IMR-90 (cell line): ENCODE results near the gene RAB3IL1. TPM values are rescaled to one million over a fixed set of nuclear protein-coding genes. Genes with fewer than 3 reads are reported as not detected.

Experiments
- ATAC-seq: fragments of 200-7000 bp; cut with Tn5 transposase; 2 replicates; pipeline ENCODE4 v1.9.1; 2020; ENCODE audit warnings: low read depth, mild to moderate bottlenecking, moderate library complexity
- BruUV-seq: library from RNA; stranded (reverse); fragments of 400-500 nt; replicated peaks from 2 replicates; lab custom pipeline; 2021; lab: Mats Ljungman, UMichigan
- CTCF ChIA-PET: fragments of 300-600 bp; formaldehyde crosslinking; extraction: SDS; loops from one replicate; lab custom pipeline; 2021; ENCODE audit warnings: antibody characterized with exemption; lab: Yijun Ruan, JAX
- POLR2A ChIA-PET: fragments of 300-600 bp; sonication (Branson Sonifier 250); formaldehyde crosslinking; loops from one replicate; lab custom pipeline; 2022; ENCODE audit warnings: antibody characterized with exemption; ENCODE audit not compliant: unreplicated experiment; lab: Charles Lee
- DNase-seq: peaks from one replicate; pipeline ENCODE4 v3.0.0; 2013
- H2AFZ ChIP-seq: replicated peaks from 2 replicates; pipeline ENCODE3; 2013; ENCODE audit warnings: low read length, mild to moderate bottlenecking; ENCODE audit not compliant: poor library complexity
- H2AK5ac ChIP-seq: 2 replicates; pipeline ENCODE4 v1.6.1; 2013; ENCODE audit warnings: low read depth, low read length, inconsistent platforms
- H2AK9ac ChIP-seq: replicated peaks from 2 replicates; pipeline ENCODE3; 2013; ENCODE audit warnings: mild to moderate bottlenecking, low read depth, low read length, moderate library complexity; ENCODE audit not compliant: poor library complexity
- H2BK120ac ChIP-seq: 2 replicates; pipeline ENCODE4 v1.6.1; 2013; ENCODE audit warnings: low read depth, low read length, inconsistent platforms
- H2BK15ac ChIP-seq: 3 replicates; pipeline ENCODE4 v1.6.1; 2013; ENCODE audit warnings: low read depth, low read length, inconsistent platforms
- H2BK20ac ChIP-seq: 2 replicates; pipeline ENCODE4 v1.6.1; 2013; ENCODE audit warnings: low read depth, mild to moderate bottlenecking, inconsistent platforms, low read length, moderate library complexity
- H2BK5ac ChIP-seq: 2 replicates; pipeline ENCODE4 v1.6.1; 2013; ENCODE audit warnings: mild to moderate bottlenecking, low read depth, low read length, inconsistent platforms; ENCODE audit not compliant: poor library complexity, severe bottlenecking
- H3K14ac ChIP-seq: replicated peaks from 2 replicates; pipeline ENCODE4 v1.6.1; 2013; ENCODE audit warnings: low read depth, low read length, inconsistent platforms
- H3K18ac ChIP-seq: 2 replicates; pipeline ENCODE4 v1.6.1; 2013; ENCODE audit warnings: low read depth, low read length, control low read depth
- H3K23ac ChIP-seq: 2 replicates; pipeline ENCODE4 v1.6.1; 2013; ENCODE audit warnings: low read depth, low read length, inconsistent platforms
- H3K27ac ChIP-seq: 2 replicates; pipeline ENCODE4 v1.5.1; 2013; ENCODE audit warnings: mild to moderate bottlenecking, control low read depth, low read length; ENCODE audit not compliant: insufficient read depth
- H3K27me3 ChIP-seq: 2 replicates; pipeline ENCODE4 v1.6.1; 2013; ENCODE audit warnings: low read length; ENCODE audit not compliant: control insufficient read depth, insufficient read depth
- H3K36me3 ChIP-seq: 2 replicates; pipeline ENCODE4 v1.6.1; 2013; ENCODE audit warnings: low read length, mixed read lengths; ENCODE audit not compliant: control insufficient read depth, insufficient read depth
- H3K4ac ChIP-seq: 2 replicates; pipeline ENCODE4 v1.6.1; 2013; ENCODE audit warnings: low read depth, low read length, inconsistent platforms
- H3K4me1 ChIP-seq: 2 replicates; pipeline ENCODE4 v1.6.1; 2013; ENCODE audit warnings: low read length, mixed read lengths; ENCODE audit not compliant: control insufficient read depth, insufficient read depth
- H3K4me2 ChIP-seq: 2 replicates; pipeline ENCODE4 v1.6.1; 2013; ENCODE audit warnings: low read depth, mild to moderate bottlenecking, control low read depth, low read length, moderate library complexity
- H3K4me3 ChIP-seq: 2 replicates; pipeline ENCODE4 v1.5.1; 2013; ENCODE audit warnings: low read depth, mild to moderate bottlenecking, control low read depth, low read length, moderate library complexity; ENCODE audit not compliant: insufficient read depth
- H3K56ac ChIP-seq: 2 replicates; pipeline ENCODE4 v1.6.1; 2013; ENCODE audit warnings: low read length, inconsistent platforms; ENCODE audit not compliant: insufficient read depth; ENCODE audit errors: extremely low read depth
- H3K79me1 ChIP-seq, 2 experiments: 2 replicates each; pipeline ENCODE4 v1.6.1; 2013; ENCODE audit warnings: low read length in 2 of 2, inconsistent platforms in 1 of 2, low read depth in 1 of 2
- H3K9ac ChIP-seq: 2 replicates; pipeline ENCODE4 v1.6.1; 2013; ENCODE audit warnings: low read depth, low read length, control low read depth
- H3K9me1 ChIP-seq: 2 replicates; pipeline ENCODE4 v1.6.1; 2013; ENCODE audit warnings: low read length, inconsistent platforms; ENCODE audit not compliant: insufficient read depth
- H3K9me3 ChIP-seq: 2 replicates; pipeline ENCODE4 v1.6.1; 2013; ENCODE audit warnings: low read length; ENCODE audit not compliant: control insufficient read depth, insufficient read depth
- H4K20me1 ChIP-seq: 2 replicates; pipeline ENCODE4 v1.6.1; 2013; ENCODE audit warnings: low read length, inconsistent platforms; ENCODE audit not compliant: insufficient read depth
- H4K5ac ChIP-seq: 2 replicates; pipeline ENCODE4 v1.6.1; 2013; ENCODE audit warnings: mild to moderate bottlenecking, low read depth, low read length, control low read depth
- H4K8ac ChIP-seq, 2 experiments: 2 replicates each; pipeline ENCODE4 v1.6.1; 2013; ENCODE audit warnings: low read depth in 2 of 2, low read length in 2 of 2, control low read depth in 1 of 2, inconsistent platforms in 1 of 2
- H4K91ac ChIP-seq: 2 replicates; pipeline ENCODE4 v1.6.1; 2013; ENCODE audit warnings: low read depth, low read length, inconsistent platforms; ENCODE audit not compliant: insufficient read depth
- CTCF ChIP-seq: conservative IDR thresholded peaks from 2 replicates; pipeline ENCODE4 v1.5.1; 2012; ENCODE audit warnings: mild to moderate bottlenecking, low read depth, low read length, improper control_type of control experiment
- FOS ChIP-seq: fragments of 150-350 bp; IDR thresholded peaks from 2 replicates; pipeline ENCODE4 v1.6.1; 2016; ENCODE audit warnings: low read depth, low read length
- MAZ ChIP-seq: IDR thresholded peaks from 2 replicates; pipeline ENCODE4 v1.6.1; 2012; ENCODE audit warnings: low read depth, mild to moderate bottlenecking, low read length, improper control_type of control experiment, moderate library complexity, borderline replicate concordance
- NFE2L2 ChIP-seq: fragments of 150-350 bp; IDR thresholded peaks from 2 replicates; pipeline ENCODE4 v1.6.1; 2016; ENCODE audit warnings: low read depth, mild to moderate bottlenecking, low read length
- RCOR1 ChIP-seq: IDR thresholded peaks from 2 replicates; pipeline ENCODE4 v1.6.1; 2012; ENCODE audit warnings: mild to moderate bottlenecking, low read length, improper control_type of control experiment; ENCODE audit not compliant: insufficient replicate concordance
- RFX5 ChIP-seq: IDR thresholded peaks from 2 replicates; pipeline ENCODE4 v1.8.0; 2012; ENCODE audit warnings: low read depth, mild to moderate bottlenecking, low read length, moderate library complexity
- SMC3 ChIP-seq: fragments of 150-350 bp; IDR thresholded peaks from 2 replicates; pipeline ENCODE4 v1.6.1; 2016; ENCODE audit warnings: low read depth, mild to moderate bottlenecking, antibody characterized with exemption, low read length, moderate library complexity
- WGBS, 2 experiments: methylation state at CpG; one replicate each; pipeline versions ENCODE4 v1.1.5 to v1.1.7; 2013; ENCODE audit warnings: missing lambda C conversion rate in 2 of 2; ENCODE audit not compliant: insufficient read length in 1 of 2; ENCODE audit errors: extremely low coverage in 2 of 2; 5-methylcytosine and 5-hydroxymethylcytosine counted together
- dilution Hi-C: fragments of 300-500 bp; cut with HindIII; formaldehyde crosslinking; loops from one replicate; pipeline ENCODE4 v1.14.3; 2018; ENCODE audit warnings: low sequenced_read_pairs; ENCODE audit not compliant: unreplicated experiment
- in situ Hi-C: fragments of 300-500 bp; cut with MboI; formaldehyde crosslinking; loops from 3 replicates; pipeline ENCODE4 v1.14.3; 2019; ENCODE audit warnings: low sequenced_read_pairs, inconsistent platforms, mixed read lengths
- intact Hi-C: fragments of 100-400 bp; cut with micrococcal nuclease; formaldehyde crosslinking; loops from 2 replicates; pipeline ENCODE4 v1.10.0; 2022
- polyA plus RNA-seq, 3 experiments: library from polyadenylated mRNA; depleted of rRNA; stranded (reverse); fragments of >200 nt; gene quantifications; 2 replicates each; pipeline ENCODE4 v1.2.3, GENCODE V29; 2012; ENCODE audit warnings: low replicate concordance in 1 of 3
- total RNA-seq: library from RNA; depleted of rRNA; stranded (reverse); fragments of >200 nt; gene quantifications from 2 replicates; pipeline ENCODE4 v1.2.3, GENCODE V29; 2012

Gene RAB3IL1
- total and polyA plus RNA-seq, 2 of the 4 experiments (the other 2 are of a cell fraction): 0.72 to 1.9 TPM

GRCh38 chr11:61927501-61927900 lies 10.1 kb upstream of the RAB3IL1 start:
- Histone ChIP-seq H4K20me1 (no peaks in the 10 kb centered on the region), H3K4me1 (peaks cover 16% of the 10 kb centered on the region; the same call in 1 of the 2 replicates), H2BK5ac (no peak overlapping the region), H3K27ac (no peak overlapping the region), H3K9me3 (no peaks in the 10 kb centered on the region), H2AFZ (no peak overlapping the region), H3K18ac (no peak overlapping the region), H3K9me1 (no peaks in the 10 kb centered on the region), H4K8ac (no peak overlapping the region), H2AK9ac (no peak overlapping the region), H3K36me3 (no peaks in the 10 kb centered on the region), H4K5ac (no peak overlapping the region), H4K91ac (no peak overlapping the region), H2BK120ac (no peak overlapping the region), H3K4me2 (no peak overlapping the region), H3K23ac (no peak overlapping the region), H2AK5ac (no peak overlapping the region), H3K27me3 (peaks cover 11% of the 10 kb centered on the region), H3K9ac (no peak overlapping the region), H2BK20ac (no peak overlapping the region), H2BK15ac (no peak overlapping the region), H3K4me3 (no peak overlapping the region), H3K4ac (no peak overlapping the region), H3K14ac (no peak overlapping the region), H3K79me1 (no peaks in the 10 kb centered on the region), H3K56ac (no peak overlapping the region)
- TF ChIP-seq MAZ (no peak), RCOR1 (no peak), CTCF (no peak), NFE2L2 (no peak), FOS (no peak), SMC3 (no peak), RFX5 (no peak)
- POLR2A ChIA-PET: no interaction called here
- no TSS peak for BruUV-seq
- in situ Hi-C loops: no loop called here
- no CpG with 5 or more reads among the region's 1 CpG for WGBS, 2 experiments
- DNase-seq (no peak), ATAC-seq (no peak)
- dilution Hi-C loops: no loop called here
- intact Hi-C loops: no loop called here
- CTCF ChIA-PET: no interaction called here
